ENCODE results near the gene CA6. TPM values are rescaled to one million over a fixed set of nuclear protein-coding genes. Genes with fewer than 3 reads are reported as not detected.

CA6 gene
- total RNA-seq, 2 donors from 2014 or later, result not detected

- H3K36me3 Mint-ChIP-seq (ENCODE audit: low read depth), result no peaks in the 10 kb centered on the region
- Histone ChIP-seq H3K4me1 (ENCODE audit: control insufficient read depth, insufficient read depth, low read length) (no peaks in the 10 kb centered on the region), H3K9me3 (ENCODE audit: control insufficient read depth, low read length) (no peaks in the 10 kb centered on the region), H3K9ac (ENCODE audit: extremely low read depth, low read length, poor library complexity, severe bottlenecking) (no peak overlapping the region), H3K36me3 (ENCODE audit: control insufficient read depth, insufficient read depth, low read length) (no peaks in the 10 kb centered on the region), H3K27me3 (ENCODE audit: control insufficient read depth, insufficient read depth, low read length, poor library complexity, severe bottlenecking) (peaks cover 4% of the 10 kb centered on the region), H3K4me3 (ENCODE audit: low read length) (no peak overlapping the region), H3K27ac (ENCODE audit: low read depth, low read length) (no peak overlapping the region)
- TF ChIP-seq, protein P1, sequence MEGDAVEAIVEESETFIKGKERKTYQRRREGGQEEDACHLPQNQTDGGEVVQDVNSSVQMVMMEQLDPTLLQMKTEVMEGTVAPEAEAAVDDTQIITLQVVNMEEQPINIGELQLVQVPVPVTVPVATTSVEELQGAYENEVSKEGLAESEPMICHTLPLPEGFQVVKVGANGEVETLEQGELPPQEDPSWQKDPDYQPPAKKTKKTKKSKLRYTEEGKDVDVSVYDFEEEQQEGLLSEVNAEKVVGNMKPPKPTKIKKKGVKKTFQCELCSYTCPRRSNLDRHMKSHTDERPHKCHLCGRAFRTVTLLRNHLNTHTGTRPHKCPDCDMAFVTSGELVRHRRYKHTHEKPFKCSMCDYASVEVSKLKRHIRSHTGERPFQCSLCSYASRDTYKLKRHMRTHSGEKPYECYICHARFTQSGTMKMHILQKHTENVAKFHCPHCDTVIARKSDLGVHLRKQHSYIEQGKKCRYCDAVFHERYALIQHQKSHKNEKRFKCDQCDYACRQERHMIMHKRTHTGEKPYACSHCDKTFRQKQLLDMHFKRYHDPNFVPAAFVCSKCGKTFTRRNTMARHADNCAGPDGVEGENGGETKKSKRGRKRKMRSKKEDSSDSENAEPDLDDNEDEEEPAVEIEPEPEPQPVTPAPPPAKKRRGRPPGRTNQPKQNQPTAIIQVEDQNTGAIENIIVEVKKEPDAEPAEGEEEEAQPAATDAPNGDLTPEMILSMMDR (conservative IDR thresholded peaks at IDR 0.05), result no peak
- H3K27ac Mint-ChIP-seq, result no peak overlapping the region
- 87 to 93% methylated on average over 1 to 2 of the region's 2 CpGs for WGBS, 2 experiments (ENCODE audit: insufficient coverage in 1 of 2, insufficient read length in 1 of 2)
- H3K9me3 Mint-ChIP-seq, result peaks cover 3% of the 10 kb centered on the region
- no peak for DNase-seq
- no peak overlapping the region for H3K4me3 Mint-ChIP-seq
- H3K4me1 Mint-ChIP-seq, result no peaks in the 10 kb centered on the region
- H3K27me3 Mint-ChIP-seq (ENCODE audit: insufficient read depth), result no peaks in the 10 kb centered on the region
Measured at GRCh38 chr1:8981169-8981568, 35.5 kb downstream of the CA6 start.

- Mint-ChIP-seq H3K36me3 (ENCODE audit: low read depth) (no peaks in the 10 kb centered on the region), H3K4me3 (no peak overlapping the region), H3K27me3 (ENCODE audit: insufficient read depth) (no peaks in the 10 kb centered on the region), H3K4me1 (no peaks in the 10 kb centered on the region), H3K27ac (no peak overlapping the region), H3K9me3 (peaks cover 3% of the 10 kb centered on the region)
- no peak overlapping the region for H3K9ac ChIP-seq (ENCODE audit: extremely low read depth, low read length, poor library complexity, severe bottlenecking)
- H3K27ac ChIP-seq (ENCODE audit: low read depth, low read length), result no peak overlapping the region
- 95% methylated on average over 2 of the region's 2 CpGs; no CpG with 5 or more reads in 1 of the 2 experiments for WGBS, 2 experiments (ENCODE audit: insufficient coverage in 1 of 2, insufficient read length in 1 of 2)
- no peaks in the 10 kb centered on the region for H3K36me3 ChIP-seq (ENCODE audit: control insufficient read depth, insufficient read depth, low read length)
- H3K27me3 ChIP-seq (ENCODE audit: control insufficient read depth, insufficient read depth, low read length, poor library complexity, severe bottlenecking), result peaks cover 4% of the 10 kb centered on the region
- no peaks in the 10 kb centered on the region for H3K9me3 ChIP-seq (ENCODE audit: control insufficient read depth, low read length)
- DNase-seq, result no peak
- no peaks in the 10 kb centered on the region for H3K4me1 ChIP-seq (ENCODE audit: control insufficient read depth, insufficient read depth, low read length)
- no peak overlapping the region for H3K4me3 ChIP-seq (ENCODE audit: low read length)
- TF ChIP-seq, protein P1 (conservative IDR thresholded peaks at IDR 0.05), result no peak
Measured at GRCh38 chr1:8984203-8984602, 38.5 kb downstream of the CA6 start.

DNA sequence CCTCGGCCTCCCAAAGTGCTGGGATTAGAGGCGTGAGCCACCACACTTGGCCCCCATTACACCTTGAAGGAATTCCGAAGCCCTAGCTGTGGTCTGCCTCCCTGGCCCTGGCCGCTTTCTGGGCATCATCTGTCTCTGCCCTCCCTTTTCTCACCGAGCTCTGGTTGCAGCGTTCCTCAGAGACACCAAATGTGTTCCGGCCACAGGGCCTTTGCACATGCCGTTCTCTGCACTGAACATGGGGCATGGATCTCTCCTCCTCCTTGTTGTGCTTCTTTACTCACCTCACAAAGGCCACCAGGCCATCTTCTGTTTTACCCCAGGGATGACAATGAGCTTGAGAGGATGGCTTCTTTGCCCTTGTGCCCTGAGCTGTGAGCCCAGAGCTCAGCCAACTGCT is 39.3 kb downstream of the CA6 start:
- Mint-ChIP-seq H3K4me3 (no peak overlapping the region), H3K27me3 (ENCODE audit: insufficient read depth) (no peaks in the 10 kb centered on the region), H3K9me3 (peaks cover 3% of the 10 kb centered on the region), H3K4me1 (peaks cover 5% of the 10 kb centered on the region), H3K27ac (peak overlapping the region; percentile 27), H3K36me3 (ENCODE audit: low read depth) (no peaks in the 10 kb centered on the region)
- Histone ChIP-seq H3K36me3 (ENCODE audit: control insufficient read depth, insufficient read depth, low read length) (no peaks in the 10 kb centered on the region), H3K4me1 (ENCODE audit: control insufficient read depth, insufficient read depth, low read length) (no peaks in the 10 kb centered on the region), H3K9me3 (ENCODE audit: control insufficient read depth, low read length) (no peaks in the 10 kb centered on the region), H3K9ac (ENCODE audit: extremely low read depth, low read length, poor library complexity, severe bottlenecking) (no peak overlapping the region), H3K27me3 (ENCODE audit: control insufficient read depth, insufficient read depth, low read length, poor library complexity, severe bottlenecking) (peaks cover 4% of the 10 kb centered on the region), H3K27ac (ENCODE audit: low read depth, low read length) (no peak overlapping the region), H3K4me3 (ENCODE audit: low read length) (no peak overlapping the region)
- DNase-seq, result no peak
- WGBS, 2 experiments (ENCODE audit: insufficient coverage in 1 of 2, insufficient read length in 1 of 2), result 93 to 98% methylated on average over 7 to 8 of the region's 8 CpGs
- TF ChIP-seq, protein P1 (conservative IDR thresholded peaks at IDR 0.05), result no peak

Data from endodermal cell (in vitro differentiated cells).